PC-9 (cell line): ENCODE measurements around the gene IGFLR1.

Experiments
- EZH2 ChIP-seq: fragments of 200-600 bp; sonication (generic); IDR thresholded peaks from 2 replicates; pipeline ENCODE4 v1.8.0; 2017; ENCODE audit warnings: antibody characterized with exemption, low read depth
- TF ChIP-seq, protein P1 (sequence below): fragments of 200-600 bp; sonication (generic); conservative IDR thresholded peaks from 2 replicates; pipeline ENCODE4 v1.6.1; 2017; ENCODE audit warnings: mixed run types, antibody characterized with exemption, mild to moderate bottlenecking, moderate library complexity

DNA sequence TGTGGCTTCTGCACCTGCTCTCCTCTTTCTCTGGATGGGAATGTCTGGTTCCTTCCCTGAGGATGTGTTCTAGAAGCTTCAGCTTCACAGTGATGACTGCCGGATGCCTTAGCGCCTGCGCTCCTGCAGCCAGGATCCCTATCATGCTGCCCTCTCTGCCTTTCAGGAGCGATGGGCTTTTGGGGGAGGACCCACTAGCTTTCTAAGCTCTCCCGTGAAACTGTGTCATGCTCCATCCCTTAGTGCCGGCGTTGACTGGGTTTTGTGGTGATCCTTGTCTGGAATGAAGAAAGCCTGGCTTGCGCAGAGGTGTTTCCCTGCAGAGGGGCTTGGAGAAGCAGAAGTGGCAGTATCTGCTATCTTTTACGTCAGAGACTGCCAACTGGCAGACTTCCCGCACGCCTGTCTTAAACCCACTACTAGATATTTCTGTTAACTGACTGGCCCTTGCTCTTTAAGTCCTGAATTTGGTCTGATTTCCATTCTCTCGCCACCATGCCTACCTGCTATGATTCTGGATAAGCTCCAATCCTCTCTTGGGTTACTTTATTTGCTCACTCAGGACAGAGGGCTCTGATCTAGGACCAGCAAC, 28.3 kb downstream of the IGFLR1 start:
- TF ChIP-seq, protein P1, sequence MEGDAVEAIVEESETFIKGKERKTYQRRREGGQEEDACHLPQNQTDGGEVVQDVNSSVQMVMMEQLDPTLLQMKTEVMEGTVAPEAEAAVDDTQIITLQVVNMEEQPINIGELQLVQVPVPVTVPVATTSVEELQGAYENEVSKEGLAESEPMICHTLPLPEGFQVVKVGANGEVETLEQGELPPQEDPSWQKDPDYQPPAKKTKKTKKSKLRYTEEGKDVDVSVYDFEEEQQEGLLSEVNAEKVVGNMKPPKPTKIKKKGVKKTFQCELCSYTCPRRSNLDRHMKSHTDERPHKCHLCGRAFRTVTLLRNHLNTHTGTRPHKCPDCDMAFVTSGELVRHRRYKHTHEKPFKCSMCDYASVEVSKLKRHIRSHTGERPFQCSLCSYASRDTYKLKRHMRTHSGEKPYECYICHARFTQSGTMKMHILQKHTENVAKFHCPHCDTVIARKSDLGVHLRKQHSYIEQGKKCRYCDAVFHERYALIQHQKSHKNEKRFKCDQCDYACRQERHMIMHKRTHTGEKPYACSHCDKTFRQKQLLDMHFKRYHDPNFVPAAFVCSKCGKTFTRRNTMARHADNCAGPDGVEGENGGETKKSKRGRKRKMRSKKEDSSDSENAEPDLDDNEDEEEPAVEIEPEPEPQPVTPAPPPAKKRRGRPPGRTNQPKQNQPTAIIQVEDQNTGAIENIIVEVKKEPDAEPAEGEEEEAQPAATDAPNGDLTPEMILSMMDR: no peak
- no peak for TF ChIP-seq EZH2
